Right ventricle myocardium inferior (tissue), 1 donor: ENCODE measurements around the gene ATRIP. TPM values are rescaled to one million over a fixed set of nuclear protein-coding genes. Genes with fewer than 3 reads are reported as not detected.

Experiments used
- ATAC-seq: fragments of 200-7000 bp; cut with Tn5 transposase; one replicate; pipeline ENCODE4 v1.9.1; 2020; ENCODE audit warnings: mild to moderate bottlenecking, moderate library complexity
- DNase-seq: peaks from one replicate; pipeline ENCODE4 v3.0.0; 2021; ENCODE audit errors: missing footprints
- intact Hi-C: fragments of 100-400 bp; cut with DNase I; formaldehyde crosslinking; loops from one replicate; pipeline ENCODE4 v1.11.0; 2022
- total RNA-seq: library from RNA; stranded (reverse); fragmentation: NEBNext Ultra II Directional; extraction: Animal tissue kit (Norgen Biotek cat#: 25700); gene quantifications from one replicate; pipeline ENCODE4 v1.2.1, GENCODE V29; 2021
- donor health status: DM: no; HTN: yes; CAD: no; lungs with severe emphysema.

The ATRIP gene
- total RNA-seq, 1 donor from 2014 or later = 3.2 TPM

GRCh38 chr3:48507256-48508061, 60.9 kb downstream of the ATRIP start:
- intact Hi-C loops = no loop called here
- no peak for ATAC-seq

GRCh38 chr3:48511551-48511950, 65.0 kb downstream of the ATRIP start:
- intact Hi-C loops = no loop called here
- no peak for DNase-seq
- no peak for ATAC-seq

More at GRCh38 chr3:48507256-48508061, 60.9 kb downstream of the ATRIP start:
- no peak for DNase-seq

- intact Hi-C loops = no loop called here
- DNase-seq (no peak), ATAC-seq (no peak)
Observed at GRCh38 chr3:48514431-48515227, 68.1 kb downstream of the ATRIP start.

Other genes starting within 250 kb of the ATRIP start
- 1.5 TPM for gene CAMP, start 223.2 kb upstream of the ATRIP start, total RNA-seq
- gene ZNF589, start 205.6 kb upstream of the ATRIP start, total RNA-seq = 6.2 TPM
- gene NME6, start 145.4 kb upstream of the ATRIP start, total RNA-seq = 20.0 TPM
- gene SPINK8, start 113.1 kb upstream of the ATRIP start, total RNA-seq = not detected
- not detected for gene FBXW12, start 74.5 kb upstream of the ATRIP start, total RNA-seq
- gene PLXNB1, start 16.7 kb upstream of the ATRIP start, total RNA-seq = 45.4 TPM
- gene CCDC51, start 6.6 kb upstream of the ATRIP start, total RNA-seq = 13.3 TPM
- gene TMA7, start 6.5 kb upstream of the ATRIP start, total RNA-seq = 251 TPM
- gene SHISA5, start 57.4 kb downstream of the ATRIP start, total RNA-seq = 57.3 TPM
- gene PFKFB4, start 110.1 kb downstream of the ATRIP start, total RNA-seq = 2.4 TPM
- gene UCN2, start 117.0 kb downstream of the ATRIP start, total RNA-seq = not detected
- 14.9 TPM for gene COL7A1, start 148.6 kb downstream of the ATRIP start, total RNA-seq
- 1,186 TPM for gene UQCRC1, start 162.9 kb downstream of the ATRIP start, total RNA-seq
- not detected for gene TMEM89, start 175.0 kb downstream of the ATRIP start, total RNA-seq
- 14.1 TPM for gene SLC26A6, start 188.7 kb downstream of the ATRIP start, total RNA-seq
- gene CELSR3, start 216.1 kb downstream of the ATRIP start, total RNA-seq = 0.38 TPM
- 15.4 TPM for gene NCKIPSD, start 239.2 kb downstream of the ATRIP start, total RNA-seq